Ramos (cell line): ENCODE results near the gene LAG3.

Experiments
- in situ Hi-C: fragments of 300-500 bp; cut with MboI; formaldehyde crosslinking; loops from one replicate; pipeline ENCODE4 v1.14.3; 2022; ENCODE audit warnings: low sequenced_read_pairs; ENCODE audit not compliant: unreplicated experiment

The LAG3 gene

DNA sequence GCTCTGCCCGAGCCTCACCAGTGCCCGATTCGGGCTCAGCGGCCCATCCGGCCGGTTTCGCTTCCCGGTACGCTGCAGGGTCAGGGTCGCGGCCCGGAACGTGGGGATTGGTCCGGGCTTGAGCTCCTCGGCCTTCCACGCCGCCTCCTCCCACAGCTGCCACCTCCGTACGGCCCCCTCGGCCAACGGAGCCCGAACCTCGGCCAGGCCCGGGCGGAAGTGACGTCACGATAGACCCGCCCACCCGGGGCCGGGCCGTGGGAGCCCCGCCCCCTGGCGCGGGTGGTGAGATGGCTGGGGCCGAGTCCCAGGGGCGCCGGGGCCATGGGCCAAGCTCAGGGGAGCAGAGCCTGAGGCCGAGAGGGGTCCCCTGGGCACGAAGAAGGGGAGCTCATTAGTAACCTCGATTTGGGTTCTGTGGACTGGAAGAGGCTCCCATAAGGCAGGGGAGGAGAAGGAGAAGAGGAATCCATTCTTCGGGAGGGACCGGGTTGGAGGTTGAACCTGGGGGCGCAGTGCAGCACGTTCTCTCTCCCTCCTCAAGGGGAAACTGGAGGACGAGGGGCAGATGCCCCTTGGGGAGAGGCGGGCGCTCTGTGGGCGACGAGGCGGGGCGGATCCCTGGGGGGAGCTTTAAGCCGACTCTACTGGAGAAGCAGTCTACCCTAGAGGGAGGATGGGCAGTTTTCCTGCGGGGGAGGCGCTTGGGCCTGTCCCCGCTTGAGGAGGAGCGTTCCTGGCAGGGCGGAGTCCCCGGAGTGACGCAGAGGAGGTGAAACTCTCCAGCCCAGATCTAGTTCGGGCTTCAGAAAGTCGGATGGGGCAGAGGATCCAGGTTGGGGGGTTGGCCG, 19.2 kb upstream of the LAG3 start, which contains the start of gene MLF2:
MLF2 (minus strand) TSS at position 221 of the 851 bp plus-strand sequence. CDS start 807 bp downstream, outside the sequence.
- in situ Hi-C loops: loop anchor here (5.0 kb wide), 1 partner anchor 69 kb away; the partner anchor contains the start of gene GPR162

DNA sequence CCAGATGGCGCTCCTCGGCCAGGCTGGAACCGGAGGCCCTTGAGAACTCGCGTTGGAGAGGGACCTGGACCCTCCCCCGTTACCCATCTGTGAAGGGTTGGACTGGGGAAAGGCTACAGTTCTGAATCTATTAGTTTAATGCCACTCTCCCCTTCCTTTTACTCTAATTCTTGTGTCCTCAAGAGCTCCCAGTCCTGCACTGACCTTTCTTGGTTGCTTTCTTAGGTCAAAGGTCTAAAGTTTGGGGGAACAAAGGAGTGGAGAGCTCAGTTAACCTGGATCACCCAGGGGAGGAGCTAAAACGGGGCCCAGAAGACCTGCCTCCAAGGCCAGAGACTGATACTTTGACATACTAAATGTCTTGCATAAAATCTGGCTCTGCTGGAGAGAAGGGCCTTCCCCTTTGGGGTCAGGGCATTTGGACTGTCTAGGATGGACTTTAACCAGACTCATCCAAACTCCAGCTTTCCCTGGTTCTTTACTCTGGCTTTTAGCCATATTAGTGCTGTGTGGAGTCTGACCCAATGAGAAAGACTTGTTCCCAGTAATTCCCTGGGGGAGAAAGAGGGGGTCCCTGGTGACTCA, 18.5 kb upstream of the LAG3 start:
- in situ Hi-C loops: loop anchor here (5.0 kb wide), 1 partner anchor 68 kb away; the partner anchor contains the start of gene GPR162

DNA sequence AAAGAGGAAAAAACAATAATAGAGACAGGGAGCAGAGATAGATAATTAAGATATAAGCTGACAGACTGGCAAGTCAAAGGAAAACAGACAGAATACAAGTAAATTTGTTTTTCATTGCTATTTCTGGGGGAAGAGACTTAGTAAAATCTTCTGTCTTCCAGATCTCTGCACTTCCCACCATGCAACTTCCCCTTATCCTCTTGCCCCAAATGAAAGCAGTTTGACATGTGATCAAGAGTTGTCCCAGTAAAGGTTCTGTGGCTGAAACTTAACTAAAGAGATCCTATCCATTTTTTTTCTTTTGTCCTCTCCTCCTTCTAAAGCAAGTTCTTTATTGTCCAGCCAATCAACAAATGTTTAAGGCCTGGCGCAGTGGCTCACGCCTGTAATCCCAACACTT, 17.9 kb upstream of the LAG3 start:
- in situ Hi-C loops: loop anchor here (5.0 kb wide), 1 partner anchor 68 kb away; the partner anchor contains the start of gene GPR162

DNA sequence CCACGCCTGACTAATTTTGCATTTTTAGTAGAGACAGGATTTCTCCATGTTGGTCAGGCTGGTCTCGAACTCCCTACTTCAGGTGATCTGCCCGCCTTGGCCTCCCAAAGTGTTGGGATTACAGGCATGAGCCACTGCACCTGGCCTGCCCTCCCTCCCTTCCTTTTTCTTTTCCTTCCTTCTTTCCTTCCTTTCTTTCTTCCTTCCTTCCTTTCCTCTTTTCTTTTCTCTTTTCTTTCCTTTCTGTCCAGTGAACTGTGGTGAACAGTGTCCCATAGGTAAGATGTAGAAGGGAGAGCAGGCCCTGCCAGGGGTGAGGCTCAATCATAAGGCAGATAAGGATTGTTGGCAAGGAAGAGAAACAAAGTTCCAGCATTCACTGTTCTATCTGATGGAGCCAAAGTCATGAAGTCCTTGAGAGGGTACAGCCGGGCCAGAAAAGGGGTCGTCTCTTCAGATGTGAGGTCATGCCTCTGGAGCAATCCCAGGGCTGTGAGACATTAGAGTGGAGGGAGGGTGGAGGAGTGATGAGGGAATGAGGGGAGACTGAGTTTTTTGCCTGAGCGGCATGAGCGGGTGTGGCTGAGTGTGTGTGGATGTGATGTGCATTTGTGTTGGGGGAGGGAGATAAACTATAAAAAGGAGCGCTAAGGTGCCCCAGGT, 15.2 kb upstream of the LAG3 start:
- in situ Hi-C loops: no loop called here

DNA sequence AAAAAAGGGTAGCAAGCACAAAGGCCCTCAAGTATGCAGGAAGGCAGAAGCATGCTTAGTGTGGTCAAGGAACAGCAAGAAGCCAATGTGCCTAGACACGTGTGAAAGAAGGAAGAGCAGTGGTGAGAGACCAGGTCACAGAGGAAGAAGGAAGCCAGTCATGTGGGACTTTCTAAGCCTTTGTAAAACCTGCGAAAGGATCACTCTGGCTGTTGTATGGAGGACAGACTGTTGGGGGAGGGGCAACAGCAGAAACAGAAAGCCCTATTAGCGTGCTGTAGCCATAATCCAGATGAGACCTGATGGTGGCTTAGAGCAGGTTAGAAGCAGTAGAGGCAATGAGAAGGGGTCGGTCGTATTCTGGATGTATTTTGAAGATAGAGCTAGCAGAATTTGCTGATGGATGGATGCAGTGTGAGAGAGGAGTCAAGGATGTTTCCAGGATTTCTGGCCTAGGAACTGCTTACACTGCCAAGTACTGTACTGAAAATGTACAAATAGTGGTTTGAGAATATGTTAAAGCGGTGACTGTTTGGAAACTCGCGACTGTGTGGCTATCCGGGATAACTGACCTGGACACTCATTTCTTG, 13.7 kb upstream of the LAG3 start:
- in situ Hi-C loops: no loop called here

DNA sequence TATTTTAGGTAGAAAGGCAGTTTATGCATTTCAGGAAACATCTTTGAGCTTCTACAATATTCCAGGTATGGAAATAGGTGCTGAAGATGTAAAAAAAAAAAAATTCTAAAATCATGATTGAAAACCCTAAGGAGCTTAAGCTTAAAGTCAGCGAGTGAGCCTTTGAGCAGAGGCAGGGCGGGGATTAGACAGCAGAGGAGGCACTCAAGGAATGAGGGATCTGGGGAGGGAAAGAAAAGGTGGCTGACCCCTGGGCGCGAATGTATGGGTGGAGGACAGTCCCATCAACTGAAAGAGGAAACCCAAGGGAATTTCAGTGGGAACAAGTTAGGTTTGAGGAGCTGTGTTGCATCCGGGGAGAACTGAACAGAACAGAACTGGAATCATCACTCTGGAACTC, 12.6 kb upstream of the LAG3 start:
- in situ Hi-C loops: no loop called here

DNA sequence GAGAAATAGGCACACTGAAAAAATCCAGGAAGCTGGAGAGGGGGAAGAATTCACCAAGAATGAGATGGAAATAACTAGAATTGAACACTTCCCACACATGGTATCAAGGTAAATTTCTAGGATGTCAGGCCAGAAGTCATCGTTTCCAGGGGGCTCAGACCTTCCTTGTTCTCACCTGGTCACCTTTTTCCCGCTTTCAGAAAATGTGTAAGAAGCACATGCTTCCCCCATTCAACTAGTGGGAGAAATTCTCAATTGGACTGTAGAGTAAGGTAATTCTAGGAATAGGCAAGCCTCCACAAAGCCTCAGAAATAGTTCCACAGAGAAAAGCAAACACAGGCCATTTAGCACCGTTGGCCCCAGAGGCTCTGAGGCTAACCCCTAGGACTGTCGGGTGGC, 8.9 kb upstream of the LAG3 start:
- in situ Hi-C loops: no loop called here

DNA sequence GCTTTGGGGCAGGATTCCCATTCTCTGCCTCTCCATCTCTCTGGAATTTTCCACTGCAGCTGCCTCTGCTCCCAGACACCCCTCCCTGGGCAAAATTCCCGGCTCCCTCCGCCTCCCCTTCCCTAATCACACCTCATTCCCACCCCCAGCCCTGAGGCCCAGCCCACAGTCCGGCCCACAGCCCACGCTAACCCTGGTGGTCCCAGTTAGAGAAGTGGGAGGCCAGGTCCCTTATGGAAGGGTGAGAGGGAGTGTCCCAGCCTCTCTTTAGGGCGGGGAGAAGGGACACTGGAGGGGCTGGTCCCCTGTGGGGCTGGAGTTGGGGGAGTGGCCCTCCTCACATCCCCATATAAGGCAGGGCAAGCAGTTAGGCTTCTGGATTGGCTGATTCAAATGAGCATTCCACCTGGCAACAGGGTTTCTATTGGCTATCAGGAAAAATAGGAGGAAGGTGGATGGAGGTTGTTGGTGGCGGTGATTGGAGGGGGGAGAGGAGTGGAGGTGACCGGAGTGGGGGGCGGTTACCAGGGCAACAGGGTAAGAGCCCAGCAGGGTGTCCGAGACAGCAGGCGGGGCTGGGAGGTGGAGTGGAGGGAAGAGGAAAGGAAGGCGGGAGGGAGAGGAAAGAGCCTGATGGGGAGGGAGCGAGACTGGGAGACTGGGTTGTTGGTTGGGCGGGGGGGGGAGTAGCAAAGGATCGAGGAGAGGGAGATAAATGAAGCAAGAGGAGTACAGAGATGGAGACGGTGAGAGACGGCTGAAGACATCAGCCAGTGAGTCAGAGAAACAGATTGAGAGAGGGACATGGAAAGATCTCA, 8.1 kb upstream of the LAG3 start:
- in situ Hi-C loops: no loop called here

DNA sequence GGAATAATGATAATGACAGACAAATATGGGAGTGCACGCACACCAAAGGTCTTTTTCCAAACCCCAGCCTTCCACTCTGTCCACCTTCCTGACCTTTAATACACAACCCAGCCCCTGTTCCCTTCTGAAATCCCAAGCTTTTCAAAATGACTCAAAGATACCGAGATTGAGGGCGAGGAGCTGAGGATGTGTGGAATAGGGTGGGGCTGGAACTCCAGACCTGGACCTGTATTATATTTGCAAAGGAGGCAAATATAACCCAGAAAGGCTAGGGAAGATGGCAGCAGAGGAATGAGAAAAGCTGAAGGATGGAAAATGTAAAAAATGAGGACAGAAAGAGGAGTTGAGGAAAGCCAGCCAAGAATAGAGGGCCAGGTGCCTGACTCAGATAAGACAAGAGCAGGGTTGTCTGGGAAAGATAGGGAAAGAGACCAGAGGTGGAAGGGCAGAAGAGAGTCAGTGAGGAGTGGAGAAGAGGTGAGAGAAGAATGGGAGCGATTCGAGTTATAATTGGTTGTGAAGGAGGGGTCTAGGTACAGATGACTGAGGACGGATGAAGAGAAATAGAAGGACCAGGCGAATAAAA, 7.2 kb upstream of the LAG3 start:
- in situ Hi-C loops: no loop called here

DNA sequence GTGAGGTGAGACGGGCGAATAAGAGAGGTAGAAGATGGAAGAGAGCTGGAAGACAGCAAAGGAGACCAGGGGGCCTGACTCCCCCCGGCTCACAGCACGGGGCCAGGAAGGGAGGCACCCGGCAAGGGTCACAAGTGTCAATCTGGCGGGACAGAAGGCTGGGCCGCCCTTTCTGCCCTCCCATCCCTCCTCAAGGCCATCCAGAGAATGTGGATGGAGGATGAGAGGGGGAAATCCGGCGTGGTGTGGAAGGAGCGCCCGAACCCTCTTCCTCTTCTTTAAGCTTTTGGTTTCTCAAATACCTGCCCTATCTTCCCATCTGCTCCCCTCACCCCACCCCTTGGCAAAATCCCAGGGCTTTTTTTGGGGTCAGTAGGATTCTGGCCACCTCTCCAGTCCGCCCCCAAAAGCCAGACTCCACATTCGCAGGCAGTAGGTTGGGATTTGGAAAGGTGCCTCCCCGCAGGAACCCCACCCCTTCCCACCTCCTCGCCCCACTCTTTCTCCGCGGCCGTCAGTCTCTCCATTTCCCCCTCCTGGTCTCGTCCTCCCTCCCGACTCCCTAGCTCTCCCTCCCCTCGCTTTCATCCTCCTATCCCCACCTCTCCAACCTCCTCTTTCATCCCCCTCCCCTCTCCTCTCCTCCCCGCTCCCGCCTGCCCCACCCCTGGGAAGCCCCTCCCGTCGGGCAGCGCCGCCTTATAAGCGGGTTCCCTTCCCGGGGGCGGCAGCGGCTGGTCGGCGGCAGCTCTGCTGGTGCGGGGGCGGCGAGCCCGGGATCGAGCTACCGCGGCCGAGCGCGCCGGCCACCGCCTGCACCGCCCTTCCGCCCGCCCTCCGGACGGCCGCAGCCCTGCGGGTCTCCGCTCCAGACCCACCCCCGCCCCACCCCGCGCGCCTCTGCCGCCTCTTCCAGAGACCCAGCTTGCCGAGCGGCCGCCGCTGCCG, 6.4 kb upstream of the LAG3 start, which contains the start of gene PTMS:
PTMS (plus strand) TSS at position 730 of the 948 bp plus-strand sequence. CDS start 343 bp downstream, outside the sequence.
- in situ Hi-C loops: no loop called here

DNA sequence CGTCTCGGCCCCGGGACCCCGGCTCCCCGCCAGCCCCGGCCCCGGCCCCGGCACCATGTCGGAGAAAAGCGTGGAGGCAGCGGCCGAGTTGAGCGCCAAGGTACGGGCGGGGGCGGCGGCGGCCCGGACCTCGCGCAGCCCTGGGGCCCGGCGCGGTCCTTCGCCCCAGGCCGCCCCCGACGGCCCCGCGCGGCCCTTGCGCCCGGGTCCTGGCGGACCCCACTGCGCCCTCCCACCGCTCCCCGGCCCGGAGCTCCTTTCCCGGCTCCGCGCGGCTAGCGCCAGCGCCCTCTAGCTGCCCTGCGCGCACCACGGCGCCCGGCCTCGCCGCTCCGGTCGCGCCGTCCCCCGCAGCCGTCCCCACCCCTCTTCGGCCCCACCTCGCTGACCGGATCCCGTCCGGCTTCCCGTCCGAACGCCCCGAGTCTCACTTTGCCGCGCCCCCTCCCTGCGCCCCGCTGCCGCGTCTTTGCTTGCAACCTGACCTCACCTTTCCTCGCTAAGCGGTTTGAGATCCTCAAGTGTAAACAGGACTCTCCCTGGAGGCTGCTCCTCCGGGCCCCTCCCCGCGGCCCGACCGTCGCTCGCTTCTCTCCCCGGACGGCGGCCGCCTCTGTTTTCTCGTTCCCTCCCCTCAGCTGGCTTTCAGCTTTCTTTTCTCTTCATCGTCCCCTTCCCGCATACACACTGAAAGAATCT, 5.5 kb upstream of the LAG3 start:
- in situ Hi-C loops: no loop called here

DNA sequence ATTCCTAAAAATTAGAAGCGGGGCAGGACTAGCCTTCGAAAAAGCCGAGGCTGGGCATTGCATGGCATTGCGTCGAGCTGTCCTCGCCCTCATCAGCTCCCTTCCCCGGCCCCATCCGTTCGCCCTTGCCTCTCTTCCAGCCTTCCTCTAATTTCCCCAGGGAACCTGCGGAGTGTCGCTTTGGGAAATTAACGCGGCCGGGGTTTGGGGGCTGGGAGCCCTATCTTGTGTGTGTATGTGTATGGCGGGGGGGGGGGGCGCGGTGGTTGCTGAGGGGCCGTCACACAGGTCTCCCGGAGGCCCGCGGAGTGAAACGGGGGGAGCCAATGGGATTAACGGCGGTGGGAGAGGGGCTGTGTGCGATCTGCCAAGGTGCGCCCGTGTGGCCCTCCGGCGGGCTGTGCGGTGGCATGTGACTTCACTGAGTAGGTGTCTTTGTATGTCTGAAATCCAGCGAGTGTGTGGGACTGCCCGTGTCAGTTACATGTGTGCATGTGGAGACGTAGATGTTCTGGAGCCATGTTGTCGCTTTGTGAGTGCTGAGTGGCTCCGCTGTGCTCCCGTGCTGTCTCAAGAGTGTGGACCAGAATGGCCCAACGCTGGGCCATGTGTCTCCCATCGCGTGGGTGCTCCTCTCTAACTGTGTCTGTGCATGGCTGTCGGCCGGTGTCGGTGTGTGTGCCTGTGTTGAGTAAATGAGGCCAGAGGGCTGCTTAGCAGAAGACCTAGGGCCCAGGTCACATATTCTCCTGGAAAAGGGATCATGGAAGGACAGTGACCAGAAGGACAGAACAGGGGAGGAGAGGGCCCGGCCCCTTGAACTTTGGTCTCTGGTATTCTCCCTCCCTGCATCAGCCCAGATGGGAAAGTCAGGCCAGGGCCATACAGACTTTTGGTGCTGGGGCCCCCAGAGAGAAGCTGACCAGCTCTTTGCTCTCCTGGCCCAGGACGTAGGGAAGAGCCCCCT, 4.7 kb upstream of the LAG3 start:
- in situ Hi-C loops: no loop called here

DNA sequence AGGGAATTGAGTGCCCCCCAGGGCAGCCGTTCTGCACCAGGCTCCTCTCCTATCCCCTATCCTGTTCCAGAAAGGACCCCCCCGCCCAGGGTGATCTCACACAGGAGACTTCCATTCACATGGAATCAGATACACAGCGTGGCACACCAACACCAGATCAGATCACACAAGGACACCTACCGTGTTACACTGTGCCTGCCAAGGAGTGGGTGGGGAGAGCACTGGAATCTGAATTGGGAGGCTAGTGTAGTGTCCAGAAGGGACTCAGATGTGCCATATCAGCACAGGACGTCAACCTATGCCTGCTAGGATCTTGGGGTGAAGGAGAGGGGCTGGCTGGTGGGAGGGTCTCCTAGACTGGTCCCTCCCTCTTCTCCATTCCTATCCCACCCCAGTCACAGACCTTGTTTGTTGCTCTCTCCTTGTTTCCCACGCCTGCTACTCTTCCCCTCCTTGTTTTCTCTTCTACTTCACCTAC, 3.8 kb upstream of the LAG3 start:
- in situ Hi-C loops: no loop called here

DNA sequence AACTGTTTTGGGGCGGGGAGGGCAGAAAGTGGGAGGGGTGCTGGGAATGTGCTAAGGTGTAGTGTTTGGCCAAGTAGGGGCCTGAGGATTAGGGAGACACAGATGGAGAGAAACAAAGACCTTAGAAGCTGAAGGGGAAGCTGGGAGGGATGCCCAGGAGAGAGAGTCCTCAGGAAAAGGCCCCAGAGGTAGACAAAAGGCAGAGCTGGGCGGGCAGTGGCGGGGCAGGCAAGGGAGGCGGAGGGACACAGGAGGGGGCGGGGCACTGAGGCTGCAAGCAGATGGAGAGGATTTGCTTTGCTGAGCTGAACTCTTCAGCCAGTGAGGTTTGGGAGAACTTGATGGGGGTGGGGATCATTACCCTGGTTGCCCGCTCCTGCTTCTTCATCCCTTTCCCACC, 3.3 kb upstream of the LAG3 start:
- in situ Hi-C loops: no loop called here

DNA sequence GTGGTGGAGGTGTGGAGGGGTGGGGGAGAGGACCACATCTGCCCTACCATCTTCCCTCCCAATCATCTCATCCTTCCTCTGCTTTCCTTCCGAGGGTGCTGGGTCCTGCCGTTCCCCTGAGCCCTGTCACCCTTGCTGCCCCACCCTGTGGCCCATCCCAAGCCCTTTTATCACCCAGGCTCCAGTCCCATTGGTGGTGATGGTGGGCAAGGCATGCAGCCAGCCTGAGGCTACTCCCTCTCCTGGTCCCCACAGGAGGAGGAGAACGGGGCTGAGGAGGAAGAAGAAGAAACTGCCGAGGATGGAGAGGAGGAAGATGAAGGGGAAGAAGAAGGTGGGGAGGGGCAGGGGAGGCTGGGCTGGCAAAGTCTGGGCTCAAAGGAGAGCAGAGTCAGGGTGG, 2.7 kb upstream of the LAG3 start:
- in situ Hi-C loops: no loop called here

DNA sequence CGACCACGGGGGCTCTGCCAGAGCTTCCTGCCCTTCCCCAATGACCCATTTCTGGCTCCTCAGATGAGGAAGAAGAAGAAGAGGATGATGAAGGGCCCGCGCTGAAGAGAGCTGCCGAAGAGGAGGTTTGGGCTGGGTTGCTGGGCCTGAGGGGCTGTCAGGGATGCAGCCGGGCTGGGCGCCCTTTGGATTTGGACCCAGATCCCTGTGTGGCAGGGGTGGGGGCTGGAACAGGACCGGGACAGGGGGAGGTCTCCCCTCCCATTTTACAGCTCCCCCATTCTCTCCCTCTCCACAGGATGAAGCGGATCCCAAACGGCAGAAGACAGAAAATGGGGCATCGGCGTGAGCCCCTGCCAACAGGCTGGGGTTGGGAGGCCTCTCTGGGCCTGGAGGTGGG, 2.2 kb upstream of the LAG3 start:
- in situ Hi-C loops: no loop called here
